GM18520 (cell line): Measurements from ENCODE around the gene CTDSPL.

ENCODE experiments used
- ATAC-seq: cut with Tn5 transposase; IDR thresholded peaks from one replicate; pipeline ENCODE4 v1.9.1; 2021; ENCODE audit not compliant: unreplicated experiment

CTDSPL gene

DNA sequence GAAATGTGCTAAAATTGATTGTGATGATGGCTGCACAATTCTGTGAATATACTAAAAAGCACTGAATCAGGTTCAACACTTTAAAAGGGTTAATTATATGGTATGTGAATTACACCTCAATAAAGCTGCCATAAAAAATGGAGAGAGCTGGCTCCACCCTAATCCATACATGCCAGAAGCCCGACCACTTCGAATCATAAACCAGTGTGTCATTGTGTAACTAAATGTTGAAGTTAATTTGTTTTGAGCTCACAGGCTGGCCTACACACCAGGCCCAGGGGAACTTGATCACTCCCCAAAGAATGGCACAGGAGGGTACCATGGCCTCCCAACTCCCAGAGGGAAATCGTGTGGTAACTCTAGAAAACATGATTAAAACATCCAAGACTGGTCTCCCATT is 153.8 kb downstream of the CTDSPL start:
- no peak for ATAC-seq

GRCh38 chr3:38015984-38016383 is 154.3 kb downstream of the CTDSPL start:
- no peak for ATAC-seq

DNA sequence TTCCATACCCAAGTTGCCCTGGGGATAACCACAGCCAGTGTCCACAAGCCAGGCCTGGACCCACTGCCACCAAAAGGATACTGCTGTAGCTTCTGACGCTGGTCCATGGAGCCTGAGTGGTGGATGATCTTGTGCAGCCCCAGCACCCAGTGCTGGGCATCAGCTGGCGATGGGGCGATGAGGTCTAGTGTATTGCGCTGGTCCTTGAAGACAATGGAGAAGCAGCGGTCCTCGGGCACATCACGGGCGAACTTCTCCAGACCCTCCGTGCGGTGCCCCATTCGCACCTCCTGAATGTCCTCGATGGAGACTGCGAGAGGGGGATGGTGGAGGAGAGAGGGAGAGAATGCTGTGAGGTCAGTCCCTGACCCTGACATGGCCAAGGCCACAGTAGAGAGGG is 154.7 kb downstream of the CTDSPL start:
- ATAC-seq, result no peak

DNA sequence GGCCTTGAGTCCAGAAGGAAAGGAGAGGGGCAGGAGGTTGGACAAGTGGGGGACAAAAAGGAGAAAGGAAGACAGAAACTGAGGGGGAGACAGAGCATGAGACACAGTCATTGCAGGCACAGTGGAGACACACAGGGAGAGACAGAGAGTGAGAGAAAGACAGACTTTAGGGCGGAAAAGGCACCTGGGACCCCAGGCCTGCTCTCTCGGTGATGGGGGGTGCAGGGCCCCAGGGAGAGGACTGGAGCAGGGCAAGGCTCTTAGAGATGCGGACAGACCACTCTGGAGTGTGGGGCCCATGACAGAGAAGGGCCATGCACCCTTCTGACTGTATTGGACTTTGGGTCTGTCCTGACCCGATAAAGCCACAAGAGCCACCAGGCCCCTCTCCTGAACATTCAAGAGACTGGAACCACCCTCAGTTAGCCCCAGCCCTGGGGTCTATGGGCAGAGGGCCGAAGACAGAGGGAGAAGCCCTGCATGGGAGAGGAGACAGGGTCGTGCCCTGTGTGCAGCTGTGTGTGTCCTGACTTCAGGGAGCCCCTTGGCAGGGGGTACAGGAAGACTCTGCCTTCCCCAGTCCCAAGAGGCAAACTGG is 155.3 kb downstream of the CTDSPL start:
- no peak for ATAC-seq

GRCh38 chr3:38017445-38018295 is 156.0 kb downstream of the CTDSPL start:
- ATAC-seq, result no peak

DNA sequence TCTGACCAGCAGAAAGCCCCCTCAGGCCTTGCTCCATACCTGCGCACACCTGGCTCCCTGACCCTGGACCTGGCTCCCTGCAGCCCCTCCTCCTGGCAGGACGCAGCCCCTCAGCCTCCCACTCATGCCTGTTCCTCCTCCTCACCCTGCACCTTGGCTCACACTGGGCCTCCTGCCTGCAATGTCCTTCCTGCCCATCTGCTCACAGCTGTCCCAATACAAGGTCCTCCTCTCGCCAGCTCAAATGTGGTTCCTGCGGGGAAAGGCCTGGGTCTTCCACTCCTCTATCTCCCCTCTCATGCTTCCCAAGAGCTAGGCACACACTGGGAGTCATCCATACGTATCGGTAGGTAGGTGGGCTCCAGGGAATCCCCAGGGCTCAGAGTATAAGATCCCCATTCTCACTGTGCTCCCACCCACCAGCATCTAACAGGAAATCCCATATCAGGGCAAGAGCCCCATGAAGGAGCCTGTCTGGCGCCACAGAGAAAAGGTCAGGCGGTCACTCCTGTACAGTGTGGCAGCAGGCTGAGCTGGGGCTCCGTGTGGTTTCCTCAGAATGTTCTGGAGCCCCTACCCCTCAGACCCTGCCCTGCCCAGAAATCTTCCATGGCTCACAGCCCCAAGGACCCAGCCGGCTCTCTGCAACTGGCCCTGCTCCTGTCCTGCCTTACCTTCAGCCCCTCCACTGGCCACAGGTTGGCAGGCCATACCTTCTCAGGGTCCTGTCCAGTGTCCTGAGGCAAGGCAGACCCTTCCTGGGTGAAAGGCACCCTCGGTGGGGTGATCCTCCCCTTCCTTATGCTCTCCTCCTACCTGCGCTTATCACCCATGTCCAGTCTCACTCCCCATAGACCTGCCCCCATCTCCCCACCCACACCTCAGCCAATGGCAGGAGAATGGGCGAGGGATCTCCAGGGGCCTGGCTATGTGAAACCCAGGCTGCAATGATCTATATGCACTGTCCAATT is 156.9 kb downstream of the CTDSPL start:
- ATAC-seq, result no peak

GRCh38 chr3:38019658-38020341 is 158.1 kb downstream of the CTDSPL start:
- ATAC-seq, result no peak

DNA sequence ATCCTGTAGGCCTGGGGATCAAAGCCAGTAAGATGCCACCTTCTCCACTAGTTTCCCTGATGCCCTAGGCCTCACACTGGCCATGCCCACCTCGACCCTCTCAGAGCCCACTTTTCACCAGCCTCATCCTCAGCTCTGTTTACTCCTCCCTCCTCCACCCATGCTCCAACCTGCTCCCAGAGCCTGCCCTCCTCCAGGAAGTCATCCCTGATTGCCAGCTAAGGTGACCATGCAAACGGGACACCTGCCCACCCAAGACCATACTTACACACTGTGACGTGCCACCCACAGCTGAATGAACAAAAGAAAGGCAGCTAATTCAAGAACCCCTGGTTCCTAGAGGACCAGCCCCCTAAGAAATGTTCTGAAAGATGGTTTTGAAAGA is 158.7 kb downstream of the CTDSPL start:
- no peak for ATAC-seq

DNA sequence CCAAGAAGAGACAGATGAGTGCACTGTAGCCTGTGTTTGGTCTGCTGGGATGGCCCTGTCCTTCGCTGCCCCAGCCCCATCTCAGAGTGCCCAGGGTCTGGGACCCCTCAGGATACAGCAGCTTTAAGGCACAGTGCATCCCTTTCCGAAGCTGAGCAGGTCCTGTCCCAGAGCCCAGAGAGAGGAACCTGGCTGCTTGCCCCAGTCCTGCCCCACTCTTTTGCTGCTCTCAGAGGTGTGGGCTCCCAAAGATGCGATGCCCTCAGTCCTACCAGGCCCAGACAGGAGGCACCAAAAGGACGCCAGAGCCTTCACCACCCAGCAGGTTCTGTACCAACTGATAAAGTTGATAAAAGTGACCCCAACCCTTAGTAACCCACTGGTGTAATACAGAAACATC is 159.5 kb downstream of the CTDSPL start:
- ATAC-seq, result no peak

GRCh38 chr3:38022301-38022700 is 160.6 kb downstream of the CTDSPL start:
- ATAC-seq, result no peak

- no peak for ATAC-seq
These were observed 161.4 kb downstream of the CTDSPL start for GRCh38 chr3:38022896-38023709.

GRCh38 chr3:38026856-38027255 is 165.2 kb downstream of the CTDSPL start:
- ATAC-seq, result no peak

DNA sequence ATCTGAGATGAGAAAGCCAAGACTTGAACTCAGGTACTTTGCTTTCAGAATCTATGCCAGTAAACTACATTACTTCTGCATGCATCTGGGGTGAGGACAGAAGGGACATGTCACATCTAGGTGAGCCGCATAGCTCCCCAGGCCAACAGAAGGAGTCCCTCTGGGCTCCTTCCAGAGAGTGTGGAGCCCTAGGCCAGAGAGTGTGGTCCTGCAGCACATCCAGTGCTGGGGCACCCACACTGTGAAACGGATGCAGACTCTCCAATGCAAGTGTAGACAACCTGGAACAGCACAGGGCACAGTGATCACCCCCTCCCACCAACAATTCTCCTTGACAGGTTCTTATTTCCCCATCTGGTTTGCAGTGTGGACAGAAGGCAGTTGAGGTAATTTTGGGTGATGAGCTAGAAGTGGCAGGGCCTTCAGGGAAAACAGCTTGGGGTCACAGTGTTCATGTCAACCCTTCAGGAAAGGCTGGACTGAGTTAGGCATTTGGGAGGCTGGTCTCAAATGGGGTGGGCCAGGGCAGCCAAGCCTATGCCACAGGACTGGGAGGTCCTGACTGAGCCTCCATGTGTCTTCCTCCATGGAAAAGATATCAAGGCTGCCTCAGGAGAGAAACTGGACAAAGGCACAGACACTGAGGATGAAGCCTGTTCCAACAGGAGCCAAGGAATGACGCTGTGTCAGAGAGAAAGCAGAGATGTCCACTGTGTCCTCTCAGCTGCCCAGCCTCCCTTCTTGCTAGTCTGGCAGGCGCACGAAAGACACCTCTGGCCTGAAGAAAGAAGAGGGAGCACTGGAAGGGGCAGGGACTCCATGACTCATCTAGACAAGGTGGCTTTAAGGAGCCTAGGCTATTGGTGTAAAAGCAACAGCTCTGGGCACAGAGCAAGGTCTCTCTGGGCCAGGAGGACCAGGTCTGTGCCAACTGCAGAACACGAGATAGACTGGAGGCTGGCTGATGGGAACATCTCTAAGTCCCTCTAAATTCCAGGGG is 166.1 kb downstream of the CTDSPL start:
- no peak for ATAC-seq

GRCh38 chr3:38028621-38029361 is 167.1 kb downstream of the CTDSPL start:
- ATAC-seq, result no peak

DNA sequence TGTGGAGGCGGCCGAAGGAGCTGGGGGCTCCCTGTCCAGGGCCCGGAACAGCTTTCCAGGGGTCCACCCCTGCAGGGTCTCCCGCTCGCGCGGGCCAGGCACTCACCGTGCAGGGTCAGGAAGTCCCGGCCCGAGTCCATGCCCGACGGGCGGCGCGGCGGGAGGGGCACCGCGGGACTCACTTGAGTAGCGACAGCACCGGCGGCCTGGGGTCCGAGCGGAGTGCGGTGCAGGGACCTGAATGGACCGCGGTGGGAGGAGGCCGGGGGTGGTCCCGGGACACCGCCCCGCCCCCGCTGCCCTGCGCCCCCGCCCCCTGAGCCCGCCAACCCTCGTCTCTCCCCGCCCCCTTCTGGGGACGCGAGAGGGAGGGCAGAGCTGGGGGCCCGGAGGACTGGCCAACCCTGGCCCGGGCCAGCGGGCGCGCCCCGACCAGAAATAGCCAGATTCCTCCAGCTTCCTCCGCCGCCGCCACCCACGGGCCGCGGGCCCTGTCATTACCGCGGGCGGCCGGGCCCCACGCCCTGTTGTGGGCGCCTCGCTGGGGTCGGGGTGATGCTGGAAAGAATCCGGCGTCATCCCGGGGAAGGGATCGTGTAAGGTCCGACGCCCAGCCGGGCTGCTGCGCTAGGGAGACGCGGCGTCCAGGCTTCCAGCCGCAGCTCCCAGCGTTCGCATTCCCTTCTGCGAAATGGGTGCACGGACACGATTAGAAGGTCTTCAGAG is 167.9 kb downstream of the CTDSPL start, which contains the start of gene PLCD1:
TSS of gene PLCD1 (minus strand) at position 243 of the 726 bp plus-strand sequence. CDS start at position 140, 103 bp downstream.
- no peak for ATAC-seq

DNA sequence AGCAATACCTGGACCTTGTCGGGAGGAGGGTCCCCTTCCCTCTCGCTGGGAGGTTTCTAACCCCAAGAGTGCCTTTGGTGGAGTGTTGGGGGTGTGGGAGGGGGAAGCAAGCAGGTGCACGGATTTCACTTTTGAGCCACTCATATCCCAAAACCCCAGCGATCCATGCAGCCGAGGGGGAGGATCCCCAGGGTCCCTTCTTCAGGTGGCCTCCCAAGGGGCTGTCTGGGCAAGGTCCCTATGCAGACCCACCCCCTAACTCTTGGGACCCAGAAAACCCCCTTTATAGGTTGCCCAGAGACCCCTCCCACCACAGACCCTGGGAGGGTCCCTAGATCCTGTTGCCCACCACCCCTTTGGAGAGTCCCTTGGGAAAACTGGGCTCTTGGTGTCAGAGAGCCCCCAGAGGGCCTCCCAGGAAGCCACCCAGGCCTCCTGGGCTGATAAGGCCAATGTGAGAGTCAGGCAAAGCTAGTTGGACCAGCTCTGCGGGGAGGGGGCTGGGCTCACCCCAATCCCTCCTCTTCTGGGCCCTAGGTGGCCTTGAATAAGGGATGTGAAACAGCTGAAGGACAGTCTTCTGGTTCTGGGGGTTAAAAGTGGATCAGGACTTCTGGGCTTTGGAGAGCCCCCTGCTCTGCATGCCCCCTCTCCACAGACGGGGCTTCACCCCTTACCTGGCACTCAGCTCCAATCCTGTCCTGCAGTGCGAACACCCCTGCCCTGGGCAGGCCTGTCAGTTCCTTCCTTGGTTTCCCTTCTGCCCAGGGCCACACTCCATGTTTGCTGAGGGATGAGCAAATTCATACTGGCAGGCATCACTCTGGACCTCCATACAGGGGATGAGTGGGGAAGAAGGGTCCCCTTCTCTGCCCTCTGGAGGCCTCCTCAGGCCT is 168.7 kb downstream of the CTDSPL start:
- no peak for ATAC-seq
